Fibroblast of villous mesenchyme (primary cell): ENCODE data around the gene TSHZ2. TPM values are rescaled to one million over a fixed set of nuclear protein-coding genes. Genes with fewer than 3 reads are reported as not detected.

Source experiments
- DNase-seq: peaks from one replicate; pipeline ENCODE4 v3.0.0-alpha.2; 2010; ENCODE audit warnings: low read depth
- H3K4me3 ChIP-seq: 2 replicates; pipeline ENCODE4 v1.5.1; 2011; ENCODE audit warnings: low read depth, mild to moderate bottlenecking, low read length
- CTCF ChIP-seq: IDR thresholded peaks from 2 replicates; pipeline ENCODE4 v1.5.1; 2012; ENCODE audit warnings: low read depth, mild to moderate bottlenecking, low read length; ENCODE audit not compliant: insufficient read depth
- total RNA-seq: library from RNA; depleted of rRNA; stranded (reverse); fragments of >200 nt; gene quantifications from 2 replicates; pipeline ENCODE4 v1.2.3, GENCODE V29; 2012

Gene TSHZ2
- total RNA-seq, 1 donor = 2.6 TPM

DNA sequence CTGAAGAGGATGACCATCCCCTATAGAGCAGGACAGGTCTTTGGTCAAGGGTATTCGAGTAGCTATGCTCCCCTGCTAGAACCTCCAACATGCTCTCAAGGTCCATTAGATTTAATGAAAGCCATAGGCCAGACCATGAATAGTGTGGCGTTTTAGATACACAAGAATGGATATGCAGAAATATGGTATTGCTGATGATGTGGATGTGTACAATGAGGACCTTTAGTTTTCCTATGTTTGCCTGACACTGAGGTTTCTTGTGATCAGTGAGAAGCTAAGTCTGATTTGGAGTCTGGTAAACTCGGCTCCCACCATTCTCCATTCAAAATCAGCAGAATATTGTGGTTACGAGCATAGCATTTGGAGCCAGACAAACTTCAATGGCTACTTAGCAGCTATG is 125.6 kb downstream of the TSHZ2 start:
- DNase-seq = no peak
- no peak for TF ChIP-seq CTCF
- no peak overlapping the region for H3K4me3 ChIP-seq

DNA sequence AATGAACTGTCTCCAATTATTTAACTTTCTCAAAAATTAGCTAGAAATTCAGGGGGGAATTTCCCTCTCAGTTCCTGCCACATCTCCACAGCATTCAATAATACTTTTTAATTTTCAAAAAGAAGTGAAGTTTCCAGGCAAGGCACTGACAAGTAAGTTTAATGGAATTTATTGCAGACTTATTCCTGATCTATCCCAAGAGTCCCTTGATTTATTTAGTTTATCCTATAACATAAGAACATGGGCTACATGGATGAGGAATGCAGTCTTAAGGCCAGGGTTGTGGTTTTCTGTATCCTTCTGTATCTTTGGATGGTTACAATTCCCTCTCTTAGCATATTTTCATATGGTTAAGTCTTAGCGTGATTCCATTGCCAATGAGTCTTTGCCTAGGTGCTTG is 126.5 kb downstream of the TSHZ2 start:
- TF ChIP-seq CTCF = no peak
- H3K4me3 ChIP-seq = no peak overlapping the region
- no peak for DNase-seq

DNA sequence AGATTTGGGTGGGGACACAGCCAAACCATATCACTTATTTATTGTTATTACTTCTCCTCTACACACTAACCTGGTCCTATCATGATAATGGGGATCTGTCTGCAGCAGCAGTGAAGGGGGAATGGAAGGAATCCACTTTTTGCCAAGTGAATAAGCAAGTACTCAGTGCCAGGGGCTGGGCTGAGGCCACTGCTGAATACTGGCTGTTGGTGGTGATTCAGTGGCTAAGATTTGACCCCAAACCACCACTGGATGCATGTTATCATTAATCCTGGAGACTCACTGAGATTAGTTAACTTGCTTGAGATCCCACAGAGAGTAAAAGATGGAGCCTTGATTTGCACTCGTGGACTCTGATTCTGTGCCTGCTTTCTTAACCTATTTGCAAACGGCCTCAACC is 127.7 kb downstream of the TSHZ2 start:
- no peak for DNase-seq
- no peak overlapping the region for H3K4me3 ChIP-seq
- no peak for TF ChIP-seq CTCF

GRCh38 chr20:53100476-53100911 is 128.3 kb downstream of the TSHZ2 start:
- no peak for TF ChIP-seq CTCF
- DNase-seq = peak; percentile 19
- no peak overlapping the region for H3K4me3 ChIP-seq

DNA sequence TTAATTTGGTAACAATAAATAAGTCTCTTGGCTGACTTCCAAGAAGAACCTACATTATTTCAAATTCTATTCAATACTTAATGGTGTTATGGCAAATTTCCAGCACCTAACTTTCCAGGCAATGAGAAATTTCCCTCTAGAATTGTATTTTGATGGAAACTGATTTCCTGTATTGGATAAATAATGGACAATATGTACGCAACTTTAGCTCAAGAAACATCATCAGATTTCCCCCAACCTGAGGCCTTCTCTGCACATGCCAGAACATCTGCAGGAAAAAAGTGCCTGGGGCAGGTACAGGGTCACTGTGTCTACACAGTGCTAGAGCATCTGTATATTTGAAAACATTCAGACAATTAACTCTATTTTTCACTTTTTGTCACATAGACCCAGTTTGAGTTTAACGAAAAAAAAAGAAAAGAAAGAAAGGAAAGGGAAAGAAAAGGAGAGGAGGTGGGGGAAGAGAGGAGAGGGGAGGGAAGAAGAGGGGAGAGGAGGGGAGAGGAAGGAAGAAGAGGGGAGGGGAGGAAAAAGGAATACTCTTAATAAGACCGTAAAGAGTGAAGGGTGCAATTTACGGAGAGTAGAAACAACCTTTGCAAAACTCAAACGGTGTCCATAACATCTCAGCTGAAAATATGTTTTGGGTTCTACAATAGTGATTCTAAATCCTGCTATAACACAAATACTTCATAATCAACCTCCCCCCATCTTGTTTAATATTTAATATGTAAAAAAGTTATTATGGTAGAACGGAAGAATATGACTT is 130.0 kb downstream of the TSHZ2 start:
- DNase-seq = no peak
- TF ChIP-seq CTCF = no peak

DNA sequence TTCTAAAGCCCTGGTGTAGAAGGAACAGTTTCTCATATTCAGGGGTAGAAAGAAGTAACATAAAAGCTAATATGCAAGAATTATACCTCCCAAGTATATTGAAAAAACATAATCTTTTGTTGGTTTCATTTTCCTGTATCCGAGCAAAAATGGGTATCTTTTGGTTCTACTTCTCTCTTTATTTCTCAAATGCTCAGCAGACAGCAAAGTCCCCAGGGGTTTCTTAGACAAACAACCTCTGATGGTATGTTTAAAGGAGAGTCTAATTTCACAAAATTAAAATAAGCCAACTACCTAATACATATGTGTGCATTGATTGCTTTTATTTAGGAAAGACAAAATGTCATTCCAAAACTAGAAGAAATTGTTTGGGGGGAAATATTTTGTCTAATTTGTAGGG is 131.0 kb downstream of the TSHZ2 start:
- no peak for DNase-seq
- TF ChIP-seq CTCF = no peak
- no peak overlapping the region for H3K4me3 ChIP-seq

More for the DNA sequence above, 130.0 kb downstream of the TSHZ2 start:
- no peak overlapping the region for H3K4me3 ChIP-seq

DNA sequence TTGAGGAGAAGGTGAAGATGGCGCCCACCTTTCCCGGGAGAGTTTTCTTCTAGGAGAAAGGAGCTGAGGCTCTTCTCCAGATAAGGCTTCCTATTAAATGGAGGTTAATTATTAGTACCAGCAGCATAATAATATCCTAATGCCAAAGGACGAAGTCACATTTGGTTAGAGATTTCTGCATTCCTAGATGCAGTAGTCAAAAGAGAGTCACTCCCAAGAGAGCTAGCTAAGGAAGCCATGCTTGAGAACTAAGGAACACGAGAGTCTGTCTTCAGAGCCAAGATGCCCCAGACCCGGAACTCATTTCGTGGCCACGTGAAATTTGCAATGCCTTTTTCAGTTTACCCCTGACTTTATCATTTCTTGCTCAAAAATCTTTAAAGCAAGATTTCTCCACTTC is 132.7 kb downstream of the TSHZ2 start:
- DNase-seq = no peak
- TF ChIP-seq CTCF = no peak
- no peak overlapping the region for H3K4me3 ChIP-seq
